ENCODE results near the gene MAFG. TPM values are rescaled to one million over a fixed set of nuclear protein-coding genes. Genes with fewer than 3 reads are reported as not detected.

MAFG gene
- polyA plus RNA-seq, 1 donor from 2014 or later, result 11.8 TPM

DNA sequence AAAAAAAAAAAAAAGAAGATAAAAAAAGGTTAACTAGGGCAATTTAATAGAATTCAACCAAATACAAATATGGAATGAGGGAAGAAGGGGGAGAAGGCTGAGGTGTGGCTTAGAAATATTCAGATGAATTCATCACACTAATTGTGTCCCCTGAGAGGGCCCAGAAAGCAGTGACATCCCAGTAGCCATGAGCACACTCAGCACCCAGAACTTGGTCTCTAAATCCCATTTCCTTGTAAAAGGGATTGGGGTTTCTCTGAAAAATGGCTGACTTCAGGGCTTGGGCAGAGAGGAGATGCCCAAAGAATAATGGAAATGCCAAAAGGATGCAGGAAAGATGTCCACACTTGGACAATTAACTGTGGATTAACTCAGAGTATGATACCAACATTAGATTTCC lies 45.9 kb upstream of the MAFG start:
- Histone ChIP-seq H3K9me2 (ENCODE audit: insufficient read depth, low read length) (no peaks in the 10 kb centered on the region), H3K36me3 (ENCODE audit: insufficient read depth, low read length) (no peaks in the 10 kb centered on the region), H3K9me3 (ENCODE audit: low read length) (no peaks in the 10 kb centered on the region), H3F3A (ENCODE audit: insufficient read depth, low read length, poor library complexity, severe bottlenecking) (no peaks in the 10 kb centered on the region), H3K27me3 (ENCODE audit: insufficient read depth, low read depth, low read length) (no peaks in the 10 kb centered on the region), H3K27ac (ENCODE audit: low read length) (no peak overlapping the region), H4K20me1 (ENCODE audit: insufficient read depth) (no peaks in the 10 kb centered on the region), H3K9ac (ENCODE audit: low read length) (no peak overlapping the region), H3K4me2 (ENCODE audit: low read length) (no peak overlapping the region), H3K4me3 (ENCODE audit: low read length) (no peak overlapping the region), H3K79me2 (replicated peaks; ENCODE audit: insufficient read depth, low read length) (no peaks in the 10 kb centered on the region), H2AFZ (ENCODE audit: low read depth, low read length) (no peak overlapping the region)
- TF ChIP-seq EZH2 (IDR thresholded peaks at IDR 0.05; ENCODE audit: borderline replicate concordance, insufficient read depth, low read length, poor library complexity, severe bottlenecking) (no peak), MXI1 (conservative IDR thresholded peaks at IDR 0.05; ENCODE audit: poor library complexity, severe bottlenecking) (no peak), EP300 (conservative IDR thresholded peaks at IDR 0.05; ENCODE audit: poor library complexity, severe bottlenecking) (no peak)

DNA sequence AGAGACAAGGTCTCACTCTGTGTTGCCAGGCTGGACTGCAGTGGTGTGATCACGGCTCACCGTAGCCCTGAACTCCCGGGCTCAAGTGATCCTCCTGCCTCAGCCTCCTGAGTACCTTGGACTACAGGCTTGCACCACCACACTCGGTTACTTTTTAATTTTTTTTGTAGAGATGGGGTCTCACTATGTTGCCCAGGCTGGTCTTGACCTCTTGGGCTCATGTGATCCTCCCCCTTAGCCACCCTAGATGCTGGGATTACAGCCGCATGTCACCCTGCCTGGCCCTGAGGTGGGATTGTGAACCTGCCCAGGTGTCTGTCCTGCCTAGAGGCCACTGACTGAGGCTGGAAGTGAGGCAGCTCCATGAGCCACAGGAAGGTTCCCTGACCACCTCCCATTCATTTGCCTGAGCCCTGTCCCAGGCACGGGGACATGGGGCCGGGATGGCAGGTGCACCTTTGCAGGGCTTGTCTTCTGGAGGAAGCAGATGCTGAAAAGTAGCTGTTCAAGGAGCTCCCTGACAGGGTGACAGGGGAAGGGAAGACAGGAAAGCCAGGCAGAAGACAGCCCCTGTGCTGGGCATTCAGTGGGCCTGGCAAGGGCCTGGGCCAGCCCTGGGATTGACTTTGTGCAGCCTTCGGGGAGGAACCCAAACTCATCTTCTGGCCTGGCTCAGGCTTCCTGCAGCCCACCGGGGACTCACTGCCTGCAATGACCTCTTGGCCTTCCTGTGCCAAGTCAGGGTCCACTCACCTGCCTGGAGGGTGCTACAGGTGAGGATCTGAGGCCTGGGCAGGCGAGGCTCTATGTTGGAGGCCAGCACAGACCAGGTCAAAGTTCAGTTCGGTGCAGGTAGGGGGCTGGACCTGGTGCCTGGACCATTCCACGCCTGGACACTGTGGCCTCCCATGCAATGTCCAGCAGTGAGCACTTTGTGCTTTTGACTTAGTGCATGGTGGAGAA lies 41.6 kb upstream of the MAFG start:
- Histone ChIP-seq H2AFZ (ENCODE audit: low read depth, low read length) (no peak overlapping the region), H3K4me3 (ENCODE audit: low read length) (no peak overlapping the region), H3K79me2 (replicated peaks; ENCODE audit: insufficient read depth, low read length) (no peaks in the 10 kb centered on the region), H3K36me3 (ENCODE audit: insufficient read depth, low read length) (no peaks in the 10 kb centered on the region), H3K27me3 (ENCODE audit: insufficient read depth, low read depth, low read length) (peaks cover 4% of the 10 kb centered on the region), H3K27ac (ENCODE audit: low read length) (no peak overlapping the region), H3K9me2 (ENCODE audit: insufficient read depth, low read length) (no peaks in the 10 kb centered on the region), H4K20me1 (ENCODE audit: insufficient read depth) (no peaks in the 10 kb centered on the region), H3K9me3 (ENCODE audit: low read length) (no peaks in the 10 kb centered on the region), H3K9ac (ENCODE audit: low read length) (no peak overlapping the region), H3K4me2 (ENCODE audit: low read length) (no peak overlapping the region), H3F3A (ENCODE audit: insufficient read depth, low read length, poor library complexity, severe bottlenecking) (no peaks in the 10 kb centered on the region)
- TF ChIP-seq MXI1 (conservative IDR thresholded peaks at IDR 0.05; ENCODE audit: poor library complexity, severe bottlenecking) (no peak), SMC3 (conservative IDR thresholded peaks at IDR 0.05; ENCODE audit: poor library complexity) (no peak), EP300 (conservative IDR thresholded peaks at IDR 0.05; ENCODE audit: poor library complexity, severe bottlenecking) (no peak), POLR2AphosphoS5 (IDR thresholded peaks at IDR 0.05) (no peak), CTCF (IDR thresholded peaks at IDR 0.05; ENCODE audit: poor library complexity, severe bottlenecking) (no peak), EZH2 (IDR thresholded peaks at IDR 0.05; ENCODE audit: borderline replicate concordance, insufficient read depth, low read length, poor library complexity, severe bottlenecking) (no peak), TAF1 (IDR thresholded peaks at IDR 0.05; ENCODE audit: low read depth) (no peak), RAD21 (conservative IDR thresholded peaks at IDR 0.05) (no peak)
- TF ChIP-seq, protein P1, sequence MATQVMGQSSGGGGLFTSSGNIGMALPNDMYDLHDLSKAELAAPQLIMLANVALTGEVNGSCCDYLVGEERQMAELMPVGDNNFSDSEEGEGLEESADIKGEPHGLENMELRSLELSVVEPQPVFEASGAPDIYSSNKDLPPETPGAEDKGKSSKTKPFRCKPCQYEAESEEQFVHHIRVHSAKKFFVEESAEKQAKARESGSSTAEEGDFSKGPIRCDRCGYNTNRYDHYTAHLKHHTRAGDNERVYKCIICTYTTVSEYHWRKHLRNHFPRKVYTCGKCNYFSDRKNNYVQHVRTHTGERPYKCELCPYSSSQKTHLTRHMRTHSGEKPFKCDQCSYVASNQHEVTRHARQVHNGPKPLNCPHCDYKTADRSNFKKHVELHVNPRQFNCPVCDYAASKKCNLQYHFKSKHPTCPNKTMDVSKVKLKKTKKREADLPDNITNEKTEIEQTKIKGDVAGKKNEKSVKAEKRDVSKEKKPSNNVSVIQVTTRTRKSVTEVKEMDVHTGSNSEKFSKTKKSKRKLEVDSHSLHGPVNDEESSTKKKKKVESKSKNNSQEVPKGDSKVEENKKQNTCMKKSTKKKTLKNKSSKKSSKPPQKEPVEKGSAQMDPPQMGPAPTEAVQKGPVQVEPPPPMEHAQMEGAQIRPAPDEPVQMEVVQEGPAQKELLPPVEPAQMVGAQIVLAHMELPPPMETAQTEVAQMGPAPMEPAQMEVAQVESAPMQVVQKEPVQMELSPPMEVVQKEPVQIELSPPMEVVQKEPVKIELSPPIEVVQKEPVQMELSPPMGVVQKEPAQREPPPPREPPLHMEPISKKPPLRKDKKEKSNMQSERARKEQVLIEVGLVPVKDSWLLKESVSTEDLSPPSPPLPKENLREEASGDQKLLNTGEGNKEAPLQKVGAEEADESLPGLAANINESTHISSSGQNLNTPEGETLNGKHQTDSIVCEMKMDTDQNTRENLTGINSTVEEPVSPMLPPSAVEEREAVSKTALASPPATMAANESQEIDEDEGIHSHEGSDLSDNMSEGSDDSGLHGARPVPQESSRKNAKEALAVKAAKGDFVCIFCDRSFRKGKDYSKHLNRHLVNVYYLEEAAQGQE (IDR thresholded peaks at IDR 0.05; ENCODE audit: borderline replicate concordance), result no peak
